Mammary epithelial cell (primary cell): ENCODE measurements around the gene CEBPZOS.

Source experiments
- EZH2 ChIP-seq: IDR thresholded peaks from 2 replicates; pipeline ENCODE4 v1.6.1; 2012; ENCODE audit warnings: low read length, inconsistent platforms, borderline replicate concordance
- TF ChIP-seq, protein P1 (sequence below), 2 donors: IDR thresholded peaks in 1 of 2; conservative IDR thresholded peaks in 1 of 2; 2 replicates each; pipeline ENCODE4 v1.5.1; 2011 to 2012; ENCODE audit warnings: inconsistent platforms in 2 of 2, low read length in 2 of 2, mild to moderate bottlenecking in 2 of 2, control low read depth in 1 of 2, low read depth in 1 of 2; ENCODE audit not compliant: insufficient read depth in 1 of 2; ENCODE audit errors: extremely low read depth in 1 of 2

GRCh38 chr2:37180640-37181039 lies 15.7 kb upstream of the CEBPZOS start:
- TF ChIP-seq, protein P1, sequence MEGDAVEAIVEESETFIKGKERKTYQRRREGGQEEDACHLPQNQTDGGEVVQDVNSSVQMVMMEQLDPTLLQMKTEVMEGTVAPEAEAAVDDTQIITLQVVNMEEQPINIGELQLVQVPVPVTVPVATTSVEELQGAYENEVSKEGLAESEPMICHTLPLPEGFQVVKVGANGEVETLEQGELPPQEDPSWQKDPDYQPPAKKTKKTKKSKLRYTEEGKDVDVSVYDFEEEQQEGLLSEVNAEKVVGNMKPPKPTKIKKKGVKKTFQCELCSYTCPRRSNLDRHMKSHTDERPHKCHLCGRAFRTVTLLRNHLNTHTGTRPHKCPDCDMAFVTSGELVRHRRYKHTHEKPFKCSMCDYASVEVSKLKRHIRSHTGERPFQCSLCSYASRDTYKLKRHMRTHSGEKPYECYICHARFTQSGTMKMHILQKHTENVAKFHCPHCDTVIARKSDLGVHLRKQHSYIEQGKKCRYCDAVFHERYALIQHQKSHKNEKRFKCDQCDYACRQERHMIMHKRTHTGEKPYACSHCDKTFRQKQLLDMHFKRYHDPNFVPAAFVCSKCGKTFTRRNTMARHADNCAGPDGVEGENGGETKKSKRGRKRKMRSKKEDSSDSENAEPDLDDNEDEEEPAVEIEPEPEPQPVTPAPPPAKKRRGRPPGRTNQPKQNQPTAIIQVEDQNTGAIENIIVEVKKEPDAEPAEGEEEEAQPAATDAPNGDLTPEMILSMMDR (conservative IDR thresholded peaks at IDR 0.05 in 1 of 2, IDR thresholded peaks at IDR 0.05 in 1 of 2; ENCODE audit: extremely low read depth in 1 of 2, insufficient read depth in 1 of 2, low read depth in 1 of 2, low read length in 2 of 2), result no peak
- TF ChIP-seq EZH2, result no peak
